ENCODE results near the gene ARF6. TPM values are rescaled to one million over a fixed set of nuclear protein-coding genes. Genes with fewer than 3 reads are reported as not detected.
"Not testable (repeated sequence)": the region's sequence is repeated elsewhere in the genome, so short reads cannot be mapped to it uniquely, and the experiment has no call there.

ARF6 gene
- total and polyA plus RNA-seq, 4 donors = 20.3 to 56.2 (median 24.5) TPM

GRCh38 chr14:49895480-49895879, 2.6 kb downstream of the ARF6 start:
- Histone ChIP-seq H3K4me3 (ENCODE audit: low read depth in 1 of 3, low read length in 3 of 3) (peak overlapping the region; percentile 32 to 87 (median 36)), H3K27me3 (ENCODE audit: control insufficient read depth in 4 of 4, insufficient read depth in 4 of 4, low read length in 3 of 4) (no peaks in the 10 kb centered on the region), H3K9me3 (ENCODE audit: control insufficient read depth in 4 of 4, low read length in 3 of 4) (no peaks in the 10 kb centered on the region), H3K9ac (ENCODE audit: low read depth in 1 of 2, low read length in 2 of 2) (peak overlapping the region; percentile 83 to 93), H3K4me1 (ENCODE audit: control insufficient read depth in 4 of 4, insufficient read depth in 4 of 4, low read length in 3 of 4) (peaks cover 1 to 39% (median 23%) of the 10 kb centered on the region in 4 donors), H3K27ac (ENCODE audit: low read depth in 1 of 2, low read length in 2 of 2) (peak overlapping the region in 1 of 2 donors; percentile 27), H3K36me3 (ENCODE audit: control insufficient read depth in 4 of 4, insufficient read depth in 3 of 4, low read depth in 1 of 4, low read length in 3 of 4) (peaks cover 0 to 4% (median 0%) of the 10 kb centered on the region in 4 donors)
- DNase-seq (ENCODE audit: low spot score) = no peak
- TF ChIP-seq JUND (IDR thresholded peaks at IDR 0.05) (no peak), TAF1 (conservative IDR thresholded peaks at IDR 0.05) (no peak), RXRA (IDR thresholded peaks at IDR 0.05) (no peak), SP1 (IDR thresholded peaks at IDR 0.05) (no peak)
- TF ChIP-seq, protein P1, sequence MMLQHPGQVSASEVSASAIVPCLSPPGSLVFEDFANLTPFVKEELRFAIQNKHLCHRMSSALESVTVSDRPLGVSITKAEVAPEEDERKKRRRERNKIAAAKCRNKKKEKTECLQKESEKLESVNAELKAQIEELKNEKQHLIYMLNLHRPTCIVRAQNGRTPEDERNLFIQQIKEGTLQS (IDR thresholded peaks at IDR 0.05) = no peak
- WGBS = 50% methylated on average over 4 of the region's 4 CpGs

- H3K9me3 ChIP-seq (ENCODE audit: control insufficient read depth in 4 of 4, low read length in 3 of 4); DNase-seq (ENCODE audit: low spot score); H3K36me3 ChIP-seq (ENCODE audit: control insufficient read depth in 4 of 4, insufficient read depth in 3 of 4, low read depth in 1 of 4, low read length in 3 of 4); H3K27me3 ChIP-seq (ENCODE audit: control insufficient read depth in 4 of 4, insufficient read depth in 4 of 4, low read length in 3 of 4): not testable (repeated sequence)
- peak overlapping the region; percentile 83 to 93 for H3K9ac ChIP-seq (ENCODE audit: low read depth in 1 of 2, low read length in 2 of 2)
- H3K27ac ChIP-seq (ENCODE audit: low read depth in 1 of 2, low read length in 2 of 2) = peak overlapping the region in 1 of 2 donors; percentile 27
- peak overlapping the region in 2 of 3 donors; percentile 36 to 87 for H3K4me3 ChIP-seq (ENCODE audit: low read depth in 1 of 3, low read length in 3 of 3)
- peaks cover 1 to 39% (median 23%) of the 10 kb centered on the region in 4 donors for H3K4me1 ChIP-seq (ENCODE audit: control insufficient read depth in 4 of 4, insufficient read depth in 4 of 4, low read length in 3 of 4)
These were observed 3.4 kb downstream of the ARF6 start for GRCh38 chr14:49896272-49896671.

GRCh38 chr14:49896966-49897365, 4.1 kb downstream of the ARF6 start:
- no peak for DNase-seq (ENCODE audit: low spot score)
- TF ChIP-seq RAD21 (IDR thresholded peaks at IDR 0.05) (peak in 1 of 2 donors; percentile 4), GABPA (IDR thresholded peaks at IDR 0.05 in 1 of 2, conservative IDR thresholded peaks at IDR 0.05 in 1 of 2) (no peak)
- Histone ChIP-seq H3K36me3 (ENCODE audit: control insufficient read depth in 4 of 4, insufficient read depth in 3 of 4, low read depth in 1 of 4, low read length in 3 of 4) (peaks cover 0 to 4% (median 0%) of the 10 kb centered on the region in 4 donors), H3K27ac (ENCODE audit: low read depth in 1 of 2, low read length in 2 of 2) (peak overlapping the region in 1 of 2 donors; percentile 9), H3K4me1 (ENCODE audit: control insufficient read depth in 4 of 4, insufficient read depth in 4 of 4, low read length in 3 of 4) (peaks cover 1 to 38% (median 22%) of the 10 kb centered on the region in 4 donors), H3K9ac (ENCODE audit: low read depth in 1 of 2, low read length in 2 of 2) (peak overlapping the region; percentile 36 to 54), H3K9me3 (ENCODE audit: control insufficient read depth in 4 of 4, low read length in 3 of 4) (no peaks in the 10 kb centered on the region), H3K4me3 (ENCODE audit: low read depth in 1 of 3, low read length in 3 of 3) (peak overlapping the region in 2 of 3 donors; percentile 4 to 49), H3K27me3 (ENCODE audit: control insufficient read depth in 4 of 4, insufficient read depth in 4 of 4, low read length in 3 of 4) (no peaks in the 10 kb centered on the region)
- whole genome bisulfite sequencing = 29% methylated on average over 5 of the region's 5 CpGs

DNA sequence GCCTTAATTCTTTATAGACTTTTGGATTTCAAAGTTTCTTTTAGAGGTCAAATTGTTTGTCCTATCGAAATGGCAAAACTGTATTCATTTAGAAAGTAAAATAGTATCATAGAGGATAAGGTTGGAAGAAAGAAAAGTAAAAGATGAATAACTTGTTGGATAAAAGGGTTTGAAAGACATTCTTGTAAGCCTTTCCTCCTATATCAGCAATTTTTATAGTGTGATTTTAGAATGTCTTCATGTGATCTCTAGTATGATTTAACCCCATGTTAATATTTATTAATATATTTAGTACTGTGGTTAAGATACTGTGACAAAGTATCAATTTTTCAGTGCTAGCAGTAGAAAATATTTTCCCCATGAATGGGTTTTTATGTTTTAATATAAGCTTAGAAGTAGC, 4.5 kb downstream of the ARF6 start:
- peak overlapping the region in 1 of 2 donors; percentile 36 for H3K9ac ChIP-seq (ENCODE audit: low read depth in 1 of 2, low read length in 2 of 2)
- no peaks in the 10 kb centered on the region for H3K9me3 ChIP-seq (ENCODE audit: control insufficient read depth in 4 of 4, low read length in 3 of 4)
- peak overlapping the region in 1 of 2 donors; percentile 9 for H3K27ac ChIP-seq (ENCODE audit: low read depth in 1 of 2, low read length in 2 of 2)
- no peak overlapping the region for H3K4me3 ChIP-seq (ENCODE audit: low read depth in 1 of 3, low read length in 3 of 3)
- 26% methylated on average over 1 of the region's 1 CpG for WGBS
- no peaks in the 10 kb centered on the region for H3K27me3 ChIP-seq (ENCODE audit: control insufficient read depth in 4 of 4, insufficient read depth in 4 of 4, low read length in 3 of 4)
- no peak for DNase-seq (ENCODE audit: low spot score)
- H3K4me1 ChIP-seq (ENCODE audit: control insufficient read depth in 4 of 4, insufficient read depth in 4 of 4, low read length in 3 of 4) = peaks cover 1 to 35% (median 21%) of the 10 kb centered on the region in 4 donors
- H3K36me3 ChIP-seq (ENCODE audit: control insufficient read depth in 4 of 4, insufficient read depth in 3 of 4, low read depth in 1 of 4, low read length in 3 of 4) = peaks cover 0 to 4% (median 0%) of the 10 kb centered on the region in 4 donors
- no peak for TF ChIP-seq HNF4G (IDR thresholded peaks at IDR 0.05)
- no peak for TF ChIP-seq TAF1 (conservative IDR thresholded peaks at IDR 0.05)
- TF ChIP-seq RAD21 (IDR thresholded peaks at IDR 0.05) = no peak
- no peak for TF ChIP-seq FOXA2 (IDR thresholded peaks at IDR 0.05)
- no peak for TF ChIP-seq FOXA1 (IDR thresholded peaks at IDR 0.05)
- TF ChIP-seq, protein P2, sequence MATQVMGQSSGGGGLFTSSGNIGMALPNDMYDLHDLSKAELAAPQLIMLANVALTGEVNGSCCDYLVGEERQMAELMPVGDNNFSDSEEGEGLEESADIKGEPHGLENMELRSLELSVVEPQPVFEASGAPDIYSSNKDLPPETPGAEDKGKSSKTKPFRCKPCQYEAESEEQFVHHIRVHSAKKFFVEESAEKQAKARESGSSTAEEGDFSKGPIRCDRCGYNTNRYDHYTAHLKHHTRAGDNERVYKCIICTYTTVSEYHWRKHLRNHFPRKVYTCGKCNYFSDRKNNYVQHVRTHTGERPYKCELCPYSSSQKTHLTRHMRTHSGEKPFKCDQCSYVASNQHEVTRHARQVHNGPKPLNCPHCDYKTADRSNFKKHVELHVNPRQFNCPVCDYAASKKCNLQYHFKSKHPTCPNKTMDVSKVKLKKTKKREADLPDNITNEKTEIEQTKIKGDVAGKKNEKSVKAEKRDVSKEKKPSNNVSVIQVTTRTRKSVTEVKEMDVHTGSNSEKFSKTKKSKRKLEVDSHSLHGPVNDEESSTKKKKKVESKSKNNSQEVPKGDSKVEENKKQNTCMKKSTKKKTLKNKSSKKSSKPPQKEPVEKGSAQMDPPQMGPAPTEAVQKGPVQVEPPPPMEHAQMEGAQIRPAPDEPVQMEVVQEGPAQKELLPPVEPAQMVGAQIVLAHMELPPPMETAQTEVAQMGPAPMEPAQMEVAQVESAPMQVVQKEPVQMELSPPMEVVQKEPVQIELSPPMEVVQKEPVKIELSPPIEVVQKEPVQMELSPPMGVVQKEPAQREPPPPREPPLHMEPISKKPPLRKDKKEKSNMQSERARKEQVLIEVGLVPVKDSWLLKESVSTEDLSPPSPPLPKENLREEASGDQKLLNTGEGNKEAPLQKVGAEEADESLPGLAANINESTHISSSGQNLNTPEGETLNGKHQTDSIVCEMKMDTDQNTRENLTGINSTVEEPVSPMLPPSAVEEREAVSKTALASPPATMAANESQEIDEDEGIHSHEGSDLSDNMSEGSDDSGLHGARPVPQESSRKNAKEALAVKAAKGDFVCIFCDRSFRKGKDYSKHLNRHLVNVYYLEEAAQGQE (IDR thresholded peaks at IDR 0.05) = no peak
- TF ChIP-seq, protein P3, sequence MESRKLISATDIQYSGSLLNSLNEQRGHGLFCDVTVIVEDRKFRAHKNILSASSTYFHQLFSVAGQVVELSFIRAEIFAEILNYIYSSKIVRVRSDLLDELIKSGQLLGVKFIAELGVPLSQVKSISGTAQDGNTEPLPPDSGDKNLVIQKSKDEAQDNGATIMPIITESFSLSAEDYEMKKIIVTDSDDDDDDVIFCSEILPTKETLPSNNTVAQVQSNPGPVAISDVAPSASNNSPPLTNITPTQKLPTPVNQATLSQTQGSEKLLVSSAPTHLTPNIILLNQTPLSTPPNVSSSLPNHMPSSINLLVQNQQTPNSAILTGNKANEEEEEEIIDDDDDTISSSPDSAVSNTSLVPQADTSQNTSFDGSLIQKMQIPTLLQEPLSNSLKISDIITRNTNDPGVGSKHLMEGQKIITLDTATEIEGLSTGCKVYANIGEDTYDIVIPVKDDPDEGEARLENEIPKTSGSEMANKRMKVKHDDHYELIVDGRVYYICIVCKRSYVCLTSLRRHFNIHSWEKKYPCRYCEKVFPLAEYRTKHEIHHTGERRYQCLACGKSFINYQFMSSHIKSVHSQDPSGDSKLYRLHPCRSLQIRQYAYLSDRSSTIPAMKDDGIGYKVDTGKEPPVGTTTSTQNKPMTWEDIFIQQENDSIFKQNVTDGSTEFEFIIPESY (IDR thresholded peaks at IDR 0.05) = no peak
- TF ChIP-seq, protein P4, sequence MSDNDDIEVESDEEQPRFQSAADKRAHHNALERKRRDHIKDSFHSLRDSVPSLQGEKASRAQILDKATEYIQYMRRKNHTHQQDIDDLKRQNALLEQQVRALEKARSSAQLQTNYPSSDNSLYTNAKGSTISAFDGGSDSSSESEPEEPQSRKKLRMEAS (IDR thresholded peaks at IDR 0.05) = no peak
- no peak for TF ChIP-seq RXRA (IDR thresholded peaks at IDR 0.05)
- no peak for TF ChIP-seq YY1 (IDR thresholded peaks at IDR 0.05)
- TF ChIP-seq CTCF (IDR thresholded peaks at IDR 0.05; ENCODE audit: low read depth, low read length, missing input control) = no peak
- TF ChIP-seq SP1 (IDR thresholded peaks at IDR 0.05) = no peak
- TF ChIP-seq EGR1 (IDR thresholded peaks at IDR 0.05; ENCODE audit: low read depth in 2 of 2) = no peak
- no peak for TF ChIP-seq NR2F2 (IDR thresholded peaks at IDR 0.05)

Measured in liver (tissue), 9 donors.